DMS53 treated with DMSO at 0.1 percent for 48 hours (cell line): Measurements from ENCODE around the gene STARD3NL.
A peak's percentile ranks its signal among the peaks of the same experiment; 100 is the strongest.
"Not testable (repeated sequence)": the region's sequence is repeated elsewhere in the genome, so short reads cannot be mapped to it uniquely, and the experiment has no call there.

ENCODE experiments used
- DNase-seq: peaks from one replicate; lab custom pipeline; 2025; ENCODE audit not compliant: unreplicated experiment; lab: John Stamatoyannopoulos, UW

The STARD3NL gene

GRCh38 chr7:38220452-38220851 is 42.4 kb downstream of the STARD3NL start:
- DNase-seq, result no peak

GRCh38 chr7:38222481-38223096 is 44.5 kb downstream of the STARD3NL start:
- peak; percentile 56 for DNase-seq

GRCh38 chr7:38223306-38223705 is 45.3 kb downstream of the STARD3NL start:
- DNase-seq, result no peak

GRCh38 chr7:38224392-38224791 is 46.3 kb downstream of the STARD3NL start:
- no peak for DNase-seq

- no peak for DNase-seq
Measured at GRCh38 chr7:38229386-38229785, 51.3 kb downstream of the STARD3NL start.

- DNase-seq, result no peak
Measured at GRCh38 chr7:38229884-38230642, 52.0 kb downstream of the STARD3NL start.

- no peak for DNase-seq
Measured at GRCh38 chr7:38232502-38233366, 54.7 kb downstream of the STARD3NL start.

GRCh38 chr7:38234759-38235158 is 56.7 kb downstream of the STARD3NL start:
- not testable (repeated sequence) for DNase-seq

- no peak for DNase-seq
Measured at GRCh38 chr7:38235606-38236005, 57.6 kb downstream of the STARD3NL start.

- not testable (repeated sequence) for DNase-seq
Measured at GRCh38 chr7:38239129-38239528, 61.1 kb downstream of the STARD3NL start.

GRCh38 chr7:38241071-38241470 is 63.0 kb downstream of the STARD3NL start:
- no peak for DNase-seq

GRCh38 chr7:38242814-38243213 is 64.8 kb downstream of the STARD3NL start:
- DNase-seq, result no peak

GRCh38 chr7:38243345-38243744 is 65.3 kb downstream of the STARD3NL start:
- not testable (repeated sequence) for DNase-seq

- DNase-seq, result no peak
Measured at GRCh38 chr7:38244516-38244915, 66.5 kb downstream of the STARD3NL start.

- DNase-seq, result no peak
Measured at GRCh38 chr7:38245409-38245977, 67.4 kb downstream of the STARD3NL start.

- DNase-seq, result no peak
Measured at GRCh38 chr7:38248069-38248567, 70.1 kb downstream of the STARD3NL start.

GRCh38 chr7:38249849-38250248 is 71.8 kb downstream of the STARD3NL start:
- not testable (repeated sequence) for DNase-seq

- DNase-seq, result no peak
Measured at GRCh38 chr7:38257350-38257677, 79.3 kb downstream of the STARD3NL start.

GRCh38 chr7:38259157-38259556 is 81.1 kb downstream of the STARD3NL start:
- DNase-seq, result not testable (repeated sequence)

- not testable (repeated sequence) for DNase-seq
Measured at GRCh38 chr7:38261601-38262000, 83.6 kb downstream of the STARD3NL start.

- DNase-seq, result not testable (repeated sequence)
Measured at GRCh38 chr7:38262026-38262425, 84.0 kb downstream of the STARD3NL start.
